IMR-90 (cell line): ENCODE measurements around the gene TIAM2. TPM values are rescaled to one million over a fixed set of nuclear protein-coding genes. Genes with fewer than 3 reads are reported as not detected.
A peak's percentile ranks its signal among the peaks of the same experiment; 100 is the strongest.

ENCODE experiments used
- ATAC-seq: fragments of 200-7000 bp; cut with Tn5 transposase; 2 replicates; pipeline ENCODE4 v1.9.1; 2020; ENCODE audit warnings: low read depth, mild to moderate bottlenecking, moderate library complexity
- BruUV-seq: library from RNA; stranded (reverse); fragments of 400-500 nt; replicated peaks from 2 replicates; lab custom pipeline; 2021; lab: Mats Ljungman, UMichigan
- CTCF ChIA-PET: fragments of 300-600 bp; formaldehyde crosslinking; extraction: SDS; loops from one replicate; lab custom pipeline; 2021; ENCODE audit warnings: antibody characterized with exemption; lab: Yijun Ruan, JAX
- POLR2A ChIA-PET: fragments of 300-600 bp; sonication (Branson Sonifier 250); formaldehyde crosslinking; loops from one replicate; lab custom pipeline; 2022; ENCODE audit warnings: antibody characterized with exemption; ENCODE audit not compliant: unreplicated experiment; lab: Charles Lee
- DNase-seq: peaks from one replicate; pipeline ENCODE4 v3.0.0; 2013
- H2AFZ ChIP-seq: replicated peaks from 2 replicates; pipeline ENCODE3; 2013; ENCODE audit warnings: low read length, mild to moderate bottlenecking; ENCODE audit not compliant: poor library complexity
- H2AK5ac ChIP-seq: 2 replicates; pipeline ENCODE4 v1.6.1; 2013; ENCODE audit warnings: low read depth, low read length, inconsistent platforms
- H2AK9ac ChIP-seq: replicated peaks from 2 replicates; pipeline ENCODE3; 2013; ENCODE audit warnings: mild to moderate bottlenecking, low read depth, low read length, moderate library complexity; ENCODE audit not compliant: poor library complexity
- H2BK120ac ChIP-seq: 2 replicates; pipeline ENCODE4 v1.6.1; 2013; ENCODE audit warnings: low read depth, low read length, inconsistent platforms
- H2BK15ac ChIP-seq: 3 replicates; pipeline ENCODE4 v1.6.1; 2013; ENCODE audit warnings: low read depth, low read length, inconsistent platforms
- H2BK20ac ChIP-seq: 2 replicates; pipeline ENCODE4 v1.6.1; 2013; ENCODE audit warnings: low read depth, mild to moderate bottlenecking, inconsistent platforms, low read length, moderate library complexity
- H2BK5ac ChIP-seq: 2 replicates; pipeline ENCODE4 v1.6.1; 2013; ENCODE audit warnings: mild to moderate bottlenecking, low read depth, low read length, inconsistent platforms; ENCODE audit not compliant: poor library complexity, severe bottlenecking
- H3K14ac ChIP-seq: replicated peaks from 2 replicates; pipeline ENCODE4 v1.6.1; 2013; ENCODE audit warnings: low read depth, low read length, inconsistent platforms
- H3K18ac ChIP-seq: 2 replicates; pipeline ENCODE4 v1.6.1; 2013; ENCODE audit warnings: low read depth, low read length, control low read depth
- H3K23ac ChIP-seq: 2 replicates; pipeline ENCODE4 v1.6.1; 2013; ENCODE audit warnings: low read depth, low read length, inconsistent platforms
- H3K27ac ChIP-seq: 2 replicates; pipeline ENCODE4 v1.5.1; 2013; ENCODE audit warnings: mild to moderate bottlenecking, control low read depth, low read length; ENCODE audit not compliant: insufficient read depth
- H3K27me3 ChIP-seq: 2 replicates; pipeline ENCODE4 v1.6.1; 2013; ENCODE audit warnings: low read length; ENCODE audit not compliant: control insufficient read depth, insufficient read depth
- H3K36me3 ChIP-seq: 2 replicates; pipeline ENCODE4 v1.6.1; 2013; ENCODE audit warnings: low read length, mixed read lengths; ENCODE audit not compliant: control insufficient read depth, insufficient read depth
- H3K4ac ChIP-seq: 2 replicates; pipeline ENCODE4 v1.6.1; 2013; ENCODE audit warnings: low read depth, low read length, inconsistent platforms
- H3K4me1 ChIP-seq: 2 replicates; pipeline ENCODE4 v1.6.1; 2013; ENCODE audit warnings: low read length, mixed read lengths; ENCODE audit not compliant: control insufficient read depth, insufficient read depth
- H3K4me2 ChIP-seq: 2 replicates; pipeline ENCODE4 v1.6.1; 2013; ENCODE audit warnings: low read depth, mild to moderate bottlenecking, control low read depth, low read length, moderate library complexity
- H3K4me3 ChIP-seq: 2 replicates; pipeline ENCODE4 v1.5.1; 2013; ENCODE audit warnings: low read depth, mild to moderate bottlenecking, control low read depth, low read length, moderate library complexity; ENCODE audit not compliant: insufficient read depth
- H3K56ac ChIP-seq: 2 replicates; pipeline ENCODE4 v1.6.1; 2013; ENCODE audit warnings: low read length, inconsistent platforms; ENCODE audit not compliant: insufficient read depth; ENCODE audit errors: extremely low read depth
- H3K79me1 ChIP-seq, 2 experiments: 2 replicates each; pipeline ENCODE4 v1.6.1; 2013; ENCODE audit warnings: low read length in 2 of 2, inconsistent platforms in 1 of 2, low read depth in 1 of 2
- H3K9ac ChIP-seq: 2 replicates; pipeline ENCODE4 v1.6.1; 2013; ENCODE audit warnings: low read depth, low read length, control low read depth
- H3K9me1 ChIP-seq: 2 replicates; pipeline ENCODE4 v1.6.1; 2013; ENCODE audit warnings: low read length, inconsistent platforms; ENCODE audit not compliant: insufficient read depth
- H3K9me3 ChIP-seq: 2 replicates; pipeline ENCODE4 v1.6.1; 2013; ENCODE audit warnings: low read length; ENCODE audit not compliant: control insufficient read depth, insufficient read depth
- H4K20me1 ChIP-seq: 2 replicates; pipeline ENCODE4 v1.6.1; 2013; ENCODE audit warnings: low read length, inconsistent platforms; ENCODE audit not compliant: insufficient read depth
- H4K5ac ChIP-seq: 2 replicates; pipeline ENCODE4 v1.6.1; 2013; ENCODE audit warnings: mild to moderate bottlenecking, low read depth, low read length, control low read depth
- H4K8ac ChIP-seq, 2 experiments: 2 replicates each; pipeline ENCODE4 v1.6.1; 2013; ENCODE audit warnings: low read depth in 2 of 2, low read length in 2 of 2, control low read depth in 1 of 2, inconsistent platforms in 1 of 2
- H4K91ac ChIP-seq: 2 replicates; pipeline ENCODE4 v1.6.1; 2013; ENCODE audit warnings: low read depth, low read length, inconsistent platforms; ENCODE audit not compliant: insufficient read depth
- FOS ChIP-seq: fragments of 150-350 bp; IDR thresholded peaks from 2 replicates; pipeline ENCODE4 v1.6.1; 2016; ENCODE audit warnings: low read depth, low read length
- POLR2A ChIP-seq: IDR thresholded peaks from 2 replicates; pipeline ENCODE4 v1.6.1; 2012; ENCODE audit warnings: mild to moderate bottlenecking, low read depth, low read length
- RAD21 ChIP-seq: IDR thresholded peaks from 2 replicates; pipeline ENCODE4 v1.6.1; 2012; ENCODE audit warnings: low read length, improper control_type of control experiment
- SMC3 ChIP-seq: fragments of 150-350 bp; IDR thresholded peaks from 2 replicates; pipeline ENCODE4 v1.6.1; 2016; ENCODE audit warnings: low read depth, mild to moderate bottlenecking, antibody characterized with exemption, low read length, moderate library complexity
- WGBS, 2 experiments: methylation state at CpG; one replicate each; pipeline versions ENCODE4 v1.1.5 to v1.1.7; 2013; ENCODE audit warnings: missing lambda C conversion rate in 2 of 2; ENCODE audit not compliant: insufficient read length in 1 of 2; ENCODE audit errors: extremely low coverage in 2 of 2; 5-methylcytosine and 5-hydroxymethylcytosine counted together
- dilution Hi-C: fragments of 300-500 bp; cut with HindIII; formaldehyde crosslinking; loops from one replicate; pipeline ENCODE4 v1.14.3; 2018; ENCODE audit warnings: low sequenced_read_pairs; ENCODE audit not compliant: unreplicated experiment
- in situ Hi-C: fragments of 300-500 bp; cut with MboI; formaldehyde crosslinking; loops from 3 replicates; pipeline ENCODE4 v1.14.3; 2019; ENCODE audit warnings: low sequenced_read_pairs, inconsistent platforms, mixed read lengths
- intact Hi-C: fragments of 100-400 bp; cut with micrococcal nuclease; formaldehyde crosslinking; loops from 2 replicates; pipeline ENCODE4 v1.10.0; 2022
- polyA plus RNA-seq, 3 experiments: library from polyadenylated mRNA; depleted of rRNA; stranded (reverse); fragments of >200 nt; gene quantifications; 2 replicates each; pipeline ENCODE4 v1.2.3, GENCODE V29; 2012; ENCODE audit warnings: low replicate concordance in 1 of 3
- total RNA-seq: library from RNA; depleted of rRNA; stranded (reverse); fragments of >200 nt; gene quantifications from 2 replicates; pipeline ENCODE4 v1.2.3, GENCODE V29; 2012

The TIAM2 gene
- total and polyA plus RNA-seq, 2 of the 4 experiments (the other 2 are of a cell fraction) = 3.1 to 4.7 TPM

DNA sequence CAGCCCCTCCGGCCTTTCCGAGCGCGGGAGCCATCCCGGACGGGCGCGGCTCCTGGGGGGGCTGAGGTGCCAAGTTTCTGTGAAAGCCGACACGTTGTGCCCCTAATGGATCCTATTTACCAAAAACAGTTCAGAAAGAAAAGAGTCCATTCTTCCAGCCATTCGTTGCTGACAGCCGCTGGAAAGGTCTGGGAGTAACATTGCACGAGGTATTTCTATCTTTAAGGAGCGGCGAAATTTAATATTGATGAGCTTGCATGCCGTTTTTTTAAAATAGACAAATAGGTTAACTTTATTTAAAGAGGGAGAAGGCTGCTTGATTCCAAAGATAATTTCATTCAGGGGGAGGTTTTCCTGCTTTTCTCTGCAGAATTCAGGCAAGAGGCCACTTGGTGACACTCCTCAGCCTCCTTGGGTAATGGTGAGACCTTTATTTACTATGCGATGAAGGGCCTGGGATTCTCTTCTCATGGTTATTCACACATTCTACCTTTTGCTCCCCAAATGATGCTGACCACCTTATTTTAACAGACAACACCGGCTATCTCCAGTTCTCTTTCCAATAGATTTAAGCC lies 988 bp downstream of the TIAM2 start:
- ChIA-PET POLR2A (no interaction called here), CTCF (no interaction called here)
- H3K56ac ChIP-seq = no peak overlapping the region
- peak overlapping the region; percentile 97 for H2AFZ ChIP-seq
- no peak overlapping the region; the same call in 1 of the 2 replicates for H3K18ac ChIP-seq
- H4K91ac ChIP-seq = no peak overlapping the region
- TF ChIP-seq FOS (no peak), SMC3 (no peak), RAD21 (no peak), POLR2A (no peak)
- no TSS peak for BruUV-seq
- no peaks in the 10 kb centered on the region for H3K36me3 ChIP-seq
- in situ Hi-C loops (no loop called here), intact Hi-C loops (loop anchor here (5.0 kb wide), 1 partner anchor 69 kb away; no protein-coding TSS in a partner anchor), dilution Hi-C loops (no loop called here)
- no peak for DNase-seq
- no peak overlapping the region for H2BK20ac ChIP-seq
- peak overlapping the region in 1 of 2 experiments; percentile 80; a peak in 1 of 4 replicates for H4K8ac ChIP-seq
- H2AK9ac ChIP-seq = peak overlapping the region; percentile 30
- H3K27ac ChIP-seq = no peak overlapping the region; the same call in 1 of the 2 replicates
- no peaks in the 10 kb centered on the region; the same call in 1 of the 2 replicates for H3K4me1 ChIP-seq
- no peaks in the 10 kb centered on the region for H3K27me3 ChIP-seq
- peaks cover 4% of the 10 kb centered on the region; the same call in 1 of the 2 replicates for H4K20me1 ChIP-seq
- H4K5ac ChIP-seq = no peak overlapping the region
- H3K4ac ChIP-seq = peak overlapping the region; percentile 50; the same call in 1 of the 2 replicates
- H2BK120ac ChIP-seq = peak overlapping the region; percentile 21; the same call in 1 of the 2 replicates
- peak overlapping the region; percentile 86 for H3K4me2 ChIP-seq
- no peaks in the 10 kb centered on the region for H3K9me1 ChIP-seq
- WGBS, 2 experiments = 10% methylated on average over 12 of the region's 18 CpGs; no CpG with 5 or more reads in 1 of the 2 experiments
- H2AK5ac ChIP-seq = no peak overlapping the region
- 0 out of 2 replicates have a peak overlapping the region, but pooled peaks have one; percentile 4 for H3K23ac ChIP-seq
- no peak overlapping the region for H2BK5ac ChIP-seq
- H3K9ac ChIP-seq = peak overlapping the region; percentile 76
- H3K14ac ChIP-seq = no peak overlapping the region
- ATAC-seq = no peak
- H3K9me3 ChIP-seq = no peaks in the 10 kb centered on the region
- no peak overlapping the region for H2BK15ac ChIP-seq
- H3K4me3 ChIP-seq = peak overlapping the region; percentile 91
- 0 out of 4 replicates have a peak, but pooled peaks cover 6% of the 10 kb centered on the region in 2 experiments for H3K79me1 ChIP-seq
